ENCODE measurements around the gene SEC22A. TPM values are rescaled to one million over a fixed set of nuclear protein-coding genes. Genes with fewer than 3 reads are reported as not detected.

SEC22A gene, protein sequence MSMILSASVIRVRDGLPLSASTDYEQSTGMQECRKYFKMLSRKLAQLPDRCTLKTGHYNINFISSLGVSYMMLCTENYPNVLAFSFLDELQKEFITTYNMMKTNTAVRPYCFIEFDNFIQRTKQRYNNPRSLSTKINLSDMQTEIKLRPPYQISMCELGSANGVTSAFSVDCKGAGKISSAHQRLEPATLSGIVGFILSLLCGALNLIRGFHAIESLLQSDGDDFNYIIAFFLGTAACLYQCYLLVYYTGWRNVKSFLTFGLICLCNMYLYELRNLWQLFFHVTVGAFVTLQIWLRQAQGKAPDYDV
- 22.9 TPM for total RNA-seq
- 10 to 100 TPM; 14.9 to 23.1 (median 18.7) TPM for polyA plus RNA-seq

DNA sequence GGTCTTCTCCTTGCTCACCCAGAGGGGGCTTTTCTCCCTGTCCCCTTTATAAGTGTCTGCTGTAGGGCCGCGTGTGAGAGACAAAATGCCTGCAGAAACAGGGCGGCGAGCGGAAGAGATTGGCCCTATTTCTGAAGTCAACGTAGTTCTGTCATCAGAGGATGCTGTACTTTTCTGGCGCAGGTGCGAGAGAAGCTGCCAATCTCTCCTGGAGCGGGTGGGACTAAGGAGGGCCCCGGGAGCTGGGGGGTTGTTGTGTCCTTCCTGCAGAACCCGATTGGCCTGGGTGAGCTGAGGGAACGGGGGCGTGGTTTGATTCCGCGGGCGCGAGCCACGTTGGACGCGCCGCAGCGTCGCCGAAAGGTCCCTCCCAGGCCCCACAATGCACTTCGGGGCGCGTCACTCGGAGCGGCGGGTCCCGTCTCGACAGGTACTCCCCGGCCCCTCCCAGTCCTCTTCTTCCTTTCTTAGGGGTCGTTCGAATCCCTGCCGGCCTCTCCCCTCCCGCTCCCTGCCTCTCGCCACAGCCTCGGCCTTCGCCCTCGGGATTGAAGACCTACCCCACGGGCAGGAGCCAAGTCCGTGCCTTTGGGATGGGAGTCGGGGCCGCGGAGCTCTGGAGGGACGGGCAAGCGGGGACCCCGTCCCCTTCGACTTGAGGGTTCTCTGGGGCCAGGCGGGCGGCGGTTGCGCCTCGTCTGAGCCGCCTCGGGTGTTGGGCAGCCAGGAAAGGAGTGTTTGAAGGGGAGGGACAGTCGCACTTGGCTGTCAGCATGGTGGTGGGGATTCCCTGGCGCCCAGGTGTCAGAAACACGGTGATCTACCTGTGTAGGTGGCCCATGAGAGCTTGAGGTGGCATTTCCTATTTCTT, at the start of gene SEC22A:
Gene SEC22A, plus strand, starts transcription at position 387 of the 871 bp plus-strand sequence. CDS start 7,275 bp downstream, outside the sequence.
- H3K36me3 Mint-ChIP-seq, result peaks cover 12% of the 10 kb centered on the region
- H3K4me3 ChIP-seq (ENCODE audit: low read depth, low read length), result peak within 1 kb of the TSS; percentile 84
- peak within 1 kb of the TSS; percentile 98 for H3K27ac ChIP-seq (ENCODE audit: insufficient read depth, low read length, poor library complexity, severe bottlenecking)
- peaks cover 3% of the 10 kb centered on the region in 2 experiments for H3K9me3 ChIP-seq (ENCODE audit: control insufficient read depth in 2 of 2, low read length in 2 of 2)
- peaks cover 23% of the 10 kb centered on the region for H3K27me3 Mint-ChIP-seq
- peaks cover 0 to 4% (median 3%) of the 10 kb centered on the region in 7 donors for H3K9me3 Mint-ChIP-seq
- peaks cover 12% of the 10 kb centered on the region for H3K4me1 ChIP-seq (ENCODE audit: control insufficient read depth, insufficient read depth, low read length, poor library complexity, severe bottlenecking)
- H3K27me3 ChIP-seq (ENCODE audit: control insufficient read depth, insufficient read depth, low read length), result no peaks in the 10 kb centered on the region
- H3K4me1 Mint-ChIP-seq, result peaks cover 11 to 42% (median 19%) of the 10 kb centered on the region in 4 donors
- peak within 1 kb of the TSS; percentile 91 to 96 (median 93) for H3K4me3 Mint-ChIP-seq
- H3K27ac Mint-ChIP-seq, result peak within 1 kb of the TSS; percentile 99 to 100 (median 99)
- peak; percentile 99 for ATAC-seq (ENCODE audit: low read depth in 2 of 2)
- peak; percentile 92 to 98 (median 98) for DNase-seq
- H3K36me3 ChIP-seq (ENCODE audit: control insufficient read depth, insufficient read depth, low read length), result no peaks in the 10 kb centered on the region

DNA sequence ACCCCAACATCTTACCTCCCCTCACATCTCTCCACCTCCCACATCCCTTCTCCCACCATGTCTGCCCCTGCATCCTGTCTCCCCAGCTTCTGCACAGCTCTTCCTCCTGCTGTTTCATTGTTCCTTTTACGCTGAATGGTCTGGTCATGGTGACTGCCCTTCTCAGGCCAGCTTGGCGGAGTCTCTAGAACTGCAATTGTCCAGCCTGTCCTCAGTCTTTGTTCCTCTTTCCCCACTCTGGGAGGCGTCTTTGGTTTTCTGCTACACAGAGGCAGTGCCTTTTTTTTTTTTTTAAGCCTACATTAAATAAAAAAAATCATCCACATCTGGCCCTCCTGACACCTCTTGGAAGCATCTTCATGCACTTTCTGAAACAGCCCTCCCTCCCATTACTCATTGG, 49.1 kb upstream of the SEC22A start:
- H3K27me3 Mint-ChIP-seq, result no peaks in the 10 kb centered on the region
- H3K4me3 Mint-ChIP-seq, result peak overlapping the region in 1 of 4 donors; percentile 27

DNA sequence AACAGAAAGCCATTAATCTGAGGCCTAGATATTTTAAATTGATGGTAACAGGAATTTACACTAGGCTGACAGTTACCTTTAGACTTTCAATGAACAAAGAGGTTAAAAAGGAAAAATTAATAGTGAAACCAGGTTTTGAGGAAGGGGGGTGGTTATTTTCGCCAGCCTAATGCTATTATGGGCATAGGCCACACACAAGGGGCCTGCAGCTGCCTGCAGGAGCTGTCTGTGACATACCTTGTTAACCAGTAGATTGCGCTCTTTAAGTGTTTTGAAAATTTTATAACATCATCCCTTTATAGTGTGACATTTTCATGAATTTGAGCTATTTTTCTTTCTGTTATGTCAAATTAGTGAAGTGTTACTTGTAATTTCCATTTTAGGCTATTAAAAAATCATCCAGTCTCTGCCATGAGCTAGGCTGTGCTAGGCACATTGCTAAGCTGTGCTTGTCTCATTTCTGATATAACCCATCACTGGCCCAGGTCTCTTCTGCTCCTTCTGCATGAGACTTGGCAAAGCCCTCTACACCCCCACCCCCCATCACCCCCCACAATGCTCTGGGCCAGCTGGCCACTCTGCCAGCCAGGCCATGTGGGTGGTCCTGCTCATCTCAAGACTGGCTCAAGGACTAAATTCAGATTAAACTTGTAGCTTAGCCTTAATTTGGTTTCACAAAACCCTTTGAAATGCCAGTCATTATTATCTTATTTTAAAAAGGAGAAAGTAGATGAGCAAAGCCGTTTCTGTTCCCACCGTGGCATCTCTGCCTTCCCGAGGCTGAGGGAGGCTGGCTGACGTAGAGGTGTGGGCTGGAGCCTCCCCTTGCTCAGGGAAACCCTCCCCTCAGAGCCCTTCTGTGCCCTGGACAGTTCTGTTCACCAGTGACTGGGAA, 48.4 kb upstream of the SEC22A start:
- no peak for ATAC-seq (ENCODE audit: low read depth in 2 of 2)
- H3K27ac Mint-ChIP-seq, result peak overlapping the region in 1 of 3 donors; percentile 53

More for the DNA sequence above, 49.1 kb upstream of the SEC22A start:
- Mint-ChIP-seq H3K27ac (peak overlapping the region in 1 of 3 donors; percentile 53), H3K36me3 (peaks cover 4% of the 10 kb centered on the region), H3K4me1 (peaks cover 0 to 3% (median under 1%) of the 10 kb centered on the region in 4 donors), H3K9me3 (peaks cover 0 to 7% (median 0%) of the 10 kb centered on the region in 7 donors)
- no peaks in the 10 kb centered on the region for H3K27me3 ChIP-seq (ENCODE audit: control insufficient read depth, insufficient read depth, low read length)
- no peak for ATAC-seq (ENCODE audit: low read depth in 2 of 2)
- DNase-seq, result no peak
- H3K36me3 ChIP-seq (ENCODE audit: control insufficient read depth, insufficient read depth, low read length), result no peaks in the 10 kb centered on the region
- H3K4me3 ChIP-seq (ENCODE audit: low read depth, low read length), result no peak overlapping the region
- H3K9me3 ChIP-seq (ENCODE audit: control insufficient read depth in 2 of 2, low read length in 2 of 2), result peaks cover 0 to 6% of the 10 kb centered on the region in 2 experiments
- H3K27ac ChIP-seq (ENCODE audit: insufficient read depth, low read length, poor library complexity, severe bottlenecking), result peak overlapping the region; percentile 63
- no peaks in the 10 kb centered on the region for H3K4me1 ChIP-seq (ENCODE audit: control insufficient read depth, insufficient read depth, low read length, poor library complexity, severe bottlenecking)

DNA sequence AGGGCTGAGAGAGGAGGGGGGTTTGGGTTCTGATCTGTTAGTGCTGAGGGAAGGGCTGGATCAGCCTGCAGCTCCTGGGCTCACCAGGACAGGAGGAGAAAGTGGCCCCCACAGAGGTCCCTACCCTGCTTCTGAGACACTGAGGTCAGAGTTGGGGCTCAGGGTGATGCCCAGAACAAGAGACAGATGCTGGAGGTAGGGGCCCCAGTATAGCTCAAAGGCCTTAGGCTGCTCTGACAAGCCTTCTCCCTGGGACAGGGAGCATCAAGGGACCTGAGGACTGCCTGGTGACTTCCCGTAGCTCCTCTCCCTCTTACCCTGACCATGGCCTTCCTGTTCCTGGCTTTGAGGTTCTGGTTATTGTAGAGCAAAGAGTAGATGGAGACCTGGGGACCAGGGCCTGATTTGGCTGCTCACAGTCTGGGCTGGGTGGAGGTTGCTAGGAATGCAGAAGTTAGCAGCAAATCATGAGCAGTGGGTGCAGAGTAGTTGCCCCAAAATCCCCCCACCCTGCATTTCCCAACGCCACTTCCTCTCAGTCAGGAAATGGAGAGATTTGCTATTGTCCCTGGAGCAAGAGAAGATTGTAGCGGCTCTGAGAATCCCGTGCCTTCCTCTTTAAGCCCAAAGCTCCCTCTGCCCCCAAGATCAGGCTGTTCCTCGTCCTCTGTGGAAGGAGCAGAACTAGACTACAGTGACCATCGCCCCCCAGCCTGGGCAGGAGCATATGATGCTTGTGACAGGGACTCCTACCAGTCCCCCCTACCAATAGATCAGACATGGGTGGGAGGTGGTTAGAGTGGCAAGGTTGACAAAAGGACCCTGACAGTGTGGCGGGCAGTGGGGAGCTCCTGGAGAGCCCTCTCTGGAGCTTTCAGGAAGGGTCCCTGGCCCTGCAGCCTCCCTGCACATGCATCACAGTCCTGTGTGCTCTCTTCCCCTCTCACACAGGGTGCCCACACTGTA, 47.4 kb upstream of the SEC22A start:
- no peak overlapping the region for H3K27ac Mint-ChIP-seq
- Histone ChIP-seq H3K27ac (ENCODE audit: insufficient read depth, low read length, poor library complexity, severe bottlenecking) (no peak overlapping the region), H3K4me1 (ENCODE audit: control insufficient read depth, insufficient read depth, low read length, poor library complexity, severe bottlenecking) (no peaks in the 10 kb centered on the region), H3K9me3 (ENCODE audit: control insufficient read depth in 2 of 2, low read length in 2 of 2) (peaks cover 0 to 6% of the 10 kb centered on the region in 2 experiments), H3K27me3 (ENCODE audit: control insufficient read depth, insufficient read depth, low read length) (no peaks in the 10 kb centered on the region), H3K36me3 (ENCODE audit: control insufficient read depth, insufficient read depth, low read length) (no peaks in the 10 kb centered on the region), H3K4me3 (ENCODE audit: low read depth, low read length) (no peak overlapping the region)
- H3K9me3 Mint-ChIP-seq, result peaks cover 0 to 5% (median 0%) of the 10 kb centered on the region in 7 donors
- no peak overlapping the region for H3K4me3 Mint-ChIP-seq
- no peaks in the 10 kb centered on the region for H3K36me3 Mint-ChIP-seq
- peaks cover 0 to 2% (median 0%) of the 10 kb centered on the region in 4 donors for H3K4me1 Mint-ChIP-seq
- DNase-seq (no peak), ATAC-seq (ENCODE audit: low read depth in 2 of 2) (no peak)
- H3K27me3 Mint-ChIP-seq, result no peaks in the 10 kb centered on the region

More for the DNA sequence above, 48.4 kb upstream of the SEC22A start:
- H3K9me3 Mint-ChIP-seq, result peaks cover 0 to 7% (median 0%) of the 10 kb centered on the region in 7 donors
- H3K27me3 Mint-ChIP-seq, result no peaks in the 10 kb centered on the region
- H3K4me3 Mint-ChIP-seq, result peak overlapping the region in 1 of 4 donors; percentile 27
- Histone ChIP-seq H3K4me3 (ENCODE audit: low read depth, low read length) (no peak overlapping the region), H3K27me3 (ENCODE audit: control insufficient read depth, insufficient read depth, low read length) (no peaks in the 10 kb centered on the region), H3K4me1 (ENCODE audit: control insufficient read depth, insufficient read depth, low read length, poor library complexity, severe bottlenecking) (no peaks in the 10 kb centered on the region), H3K27ac (ENCODE audit: insufficient read depth, low read length, poor library complexity, severe bottlenecking) (no peak overlapping the region), H3K36me3 (ENCODE audit: control insufficient read depth, insufficient read depth, low read length) (no peaks in the 10 kb centered on the region), H3K9me3 (ENCODE audit: control insufficient read depth in 2 of 2, low read length in 2 of 2) (peaks cover 0 to 6% of the 10 kb centered on the region in 2 experiments)
- DNase-seq, result no peak
- H3K4me1 Mint-ChIP-seq, result peaks cover 0 to 3% (median under 1%) of the 10 kb centered on the region in 4 donors
- H3K36me3 Mint-ChIP-seq, result peaks cover 4% of the 10 kb centered on the region

DNA sequence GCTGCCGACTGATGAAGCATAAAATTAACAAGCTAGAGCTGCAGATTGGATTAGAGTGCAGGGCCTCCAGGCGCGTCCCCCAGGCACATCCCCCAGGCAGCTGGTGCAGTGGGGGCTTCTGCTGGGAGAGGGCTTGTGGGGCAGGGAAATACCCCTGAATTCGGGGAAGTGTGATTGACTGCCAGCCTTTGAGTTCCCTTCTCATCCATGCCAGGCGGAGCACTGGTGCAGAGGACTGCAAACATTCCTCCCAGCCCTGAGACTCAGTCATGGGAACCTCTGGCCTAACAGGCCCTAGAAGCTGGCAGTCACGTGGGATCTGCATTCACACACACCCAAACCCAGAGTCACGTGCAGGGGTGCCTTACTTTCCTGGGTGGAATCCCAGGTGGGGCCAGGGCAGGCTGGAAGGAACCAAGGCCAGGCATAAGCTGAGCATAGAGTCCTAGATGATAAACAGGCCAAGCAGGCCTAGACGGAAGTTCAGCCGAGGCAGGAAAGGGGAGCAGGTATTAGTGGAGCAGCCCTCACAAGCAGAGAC, 46.2 kb upstream of the SEC22A start:
- DNase-seq (no peak), ATAC-seq (ENCODE audit: low read depth in 2 of 2) (no peak)
- H3K27me3 Mint-ChIP-seq, result no peaks in the 10 kb centered on the region
- H3K4me3 Mint-ChIP-seq, result no peak overlapping the region
- Histone ChIP-seq H3K4me3 (ENCODE audit: low read depth, low read length) (no peak overlapping the region), H3K4me1 (ENCODE audit: control insufficient read depth, insufficient read depth, low read length, poor library complexity, severe bottlenecking) (no peaks in the 10 kb centered on the region), H3K9me3 (ENCODE audit: control insufficient read depth in 2 of 2, low read length in 2 of 2) (peaks cover 0 to 6% of the 10 kb centered on the region in 2 experiments), H3K27me3 (ENCODE audit: control insufficient read depth, insufficient read depth, low read length) (no peaks in the 10 kb centered on the region), H3K27ac (ENCODE audit: insufficient read depth, low read length, poor library complexity, severe bottlenecking) (no peak overlapping the region), H3K36me3 (ENCODE audit: control insufficient read depth, insufficient read depth, low read length) (no peaks in the 10 kb centered on the region)
- peaks cover 3% of the 10 kb centered on the region for H3K36me3 Mint-ChIP-seq
- peaks cover 0 to 5% (median 0%) of the 10 kb centered on the region in 7 donors for H3K9me3 Mint-ChIP-seq
- peaks cover 0 to 2% (median 0%) of the 10 kb centered on the region in 4 donors for H3K4me1 Mint-ChIP-seq
- H3K27ac Mint-ChIP-seq, result no peak overlapping the region

DNA sequence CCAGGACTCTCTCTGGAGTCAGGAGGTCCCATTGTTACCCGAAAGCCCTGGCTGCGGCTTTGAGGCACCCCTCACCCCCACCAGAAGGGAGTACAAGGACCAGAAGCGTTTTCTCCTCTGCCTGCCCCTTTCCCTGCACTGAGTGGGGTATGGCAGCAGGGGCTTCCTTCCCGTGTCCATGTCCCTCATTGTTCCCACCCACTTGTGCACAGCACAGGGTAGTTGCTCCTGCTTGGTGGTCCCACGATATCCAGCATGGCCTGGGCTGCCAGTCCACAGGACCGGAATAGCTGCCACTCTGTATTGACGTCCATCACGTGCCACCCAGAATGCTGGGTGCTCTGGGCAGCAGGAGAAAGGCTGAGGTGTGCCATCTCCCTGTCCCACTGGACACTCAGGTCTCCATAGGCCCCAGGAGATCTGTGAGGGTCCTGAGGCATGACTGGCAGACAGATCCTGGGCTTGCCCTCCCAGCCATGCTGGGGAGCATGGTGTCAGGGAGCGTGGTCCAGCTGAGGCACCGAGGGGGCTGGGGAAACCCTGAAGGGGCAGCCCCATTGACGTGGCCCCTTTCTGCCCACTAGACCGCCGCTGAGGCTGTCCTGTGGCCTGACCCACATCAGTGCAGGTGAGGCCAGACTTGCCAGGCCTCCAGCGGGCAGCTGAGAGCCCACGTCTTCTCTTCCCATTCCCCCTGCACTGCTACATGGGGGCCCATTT, 45.3 kb upstream of the SEC22A start:
- ATAC-seq (ENCODE audit: low read depth in 2 of 2) (no peak), DNase-seq (no peak)
- Histone ChIP-seq H3K27ac (ENCODE audit: insufficient read depth, low read length, poor library complexity, severe bottlenecking) (no peak overlapping the region), H3K9me3 (ENCODE audit: control insufficient read depth in 2 of 2, low read length in 2 of 2) (peaks cover 0 to 6% of the 10 kb centered on the region in 2 experiments), H3K4me3 (ENCODE audit: low read depth, low read length) (no peak overlapping the region), H3K36me3 (ENCODE audit: control insufficient read depth, insufficient read depth, low read length) (no peaks in the 10 kb centered on the region), H3K4me1 (ENCODE audit: control insufficient read depth, insufficient read depth, low read length, poor library complexity, severe bottlenecking) (no peaks in the 10 kb centered on the region), H3K27me3 (ENCODE audit: control insufficient read depth, insufficient read depth, low read length) (no peaks in the 10 kb centered on the region)
- H3K27me3 Mint-ChIP-seq, result no peaks in the 10 kb centered on the region
- peaks cover 0 to 5% (median 0%) of the 10 kb centered on the region in 7 donors for H3K9me3 Mint-ChIP-seq
- no peak overlapping the region for H3K27ac Mint-ChIP-seq
- no peak overlapping the region for H3K4me3 Mint-ChIP-seq
- H3K36me3 Mint-ChIP-seq, result peaks cover 3% of the 10 kb centered on the region
- H3K4me1 Mint-ChIP-seq, result peaks cover 0 to 2% (median 0%) of the 10 kb centered on the region in 4 donors
